Skeletal muscle cell (primary cell): Measurements from ENCODE around the gene MYO18A.

Source experiments
- DNase-seq: peaks from one replicate; pipeline ENCODE4 v3.0.0-alpha.2; 2010; ENCODE audit warnings: low read depth
- H3K4me3 ChIP-seq: 2 replicates; pipeline ENCODE4 v1.5.1; 2011; ENCODE audit warnings: low read depth, mild to moderate bottlenecking, control low read depth, low read length, moderate library complexity

Gene MYO18A

GRCh38 chr17:29024316-29024952, 155.8 kb downstream of the MYO18A start:
- no peak for DNase-seq
- no peak overlapping the region for H3K4me3 ChIP-seq

GRCh38 chr17:29022074-29022473, 158.1 kb downstream of the MYO18A start:
- DNase-seq, result no peak
- H3K4me3 ChIP-seq, result no peak overlapping the region

GRCh38 chr17:29021226-29021625, 159.0 kb downstream of the MYO18A start:
- DNase-seq, result no peak
- no peak overlapping the region for H3K4me3 ChIP-seq
